Measurements from ENCODE around the gene LAMA2. TPM values are rescaled to one million over a fixed set of nuclear protein-coding genes. Genes with fewer than 3 reads are reported as not detected.

LAMA2 gene
- total RNA-seq, 1 donor from 2014 or later = 0.47 TPM

DNA sequence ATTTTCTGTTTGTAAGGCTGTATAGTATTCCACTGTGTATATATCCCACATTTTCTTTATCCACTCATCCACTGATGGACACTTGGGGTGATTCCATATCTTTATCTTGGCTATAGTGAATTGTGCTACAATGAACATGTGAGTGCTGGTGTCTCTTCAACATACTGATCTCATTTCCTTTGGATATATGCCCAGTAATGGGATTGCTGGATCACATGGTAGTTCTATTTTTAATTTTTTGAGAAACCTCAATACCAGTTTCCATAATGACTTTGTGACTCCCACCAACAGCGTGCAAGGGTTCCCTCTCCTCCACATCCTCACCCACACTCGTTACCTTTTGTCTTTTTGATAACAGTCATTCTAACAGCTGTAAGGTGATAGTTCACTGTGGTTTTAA is 661.0 kb downstream of the LAMA2 start:
- TF ChIP-seq, protein P1, sequence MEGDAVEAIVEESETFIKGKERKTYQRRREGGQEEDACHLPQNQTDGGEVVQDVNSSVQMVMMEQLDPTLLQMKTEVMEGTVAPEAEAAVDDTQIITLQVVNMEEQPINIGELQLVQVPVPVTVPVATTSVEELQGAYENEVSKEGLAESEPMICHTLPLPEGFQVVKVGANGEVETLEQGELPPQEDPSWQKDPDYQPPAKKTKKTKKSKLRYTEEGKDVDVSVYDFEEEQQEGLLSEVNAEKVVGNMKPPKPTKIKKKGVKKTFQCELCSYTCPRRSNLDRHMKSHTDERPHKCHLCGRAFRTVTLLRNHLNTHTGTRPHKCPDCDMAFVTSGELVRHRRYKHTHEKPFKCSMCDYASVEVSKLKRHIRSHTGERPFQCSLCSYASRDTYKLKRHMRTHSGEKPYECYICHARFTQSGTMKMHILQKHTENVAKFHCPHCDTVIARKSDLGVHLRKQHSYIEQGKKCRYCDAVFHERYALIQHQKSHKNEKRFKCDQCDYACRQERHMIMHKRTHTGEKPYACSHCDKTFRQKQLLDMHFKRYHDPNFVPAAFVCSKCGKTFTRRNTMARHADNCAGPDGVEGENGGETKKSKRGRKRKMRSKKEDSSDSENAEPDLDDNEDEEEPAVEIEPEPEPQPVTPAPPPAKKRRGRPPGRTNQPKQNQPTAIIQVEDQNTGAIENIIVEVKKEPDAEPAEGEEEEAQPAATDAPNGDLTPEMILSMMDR (conservative IDR thresholded peaks at IDR 0.05) = no peak
- DNase-seq (ENCODE audit: low read depth, low spot score) = no peak
- Mint-ChIP-seq H3K4me3 (no peak overlapping the region), H3K9me3 (peaks cover 2% of the 10 kb centered on the region), H3K27ac (ENCODE audit: unreplicated experiment) (no peak overlapping the region), H3K4me1 (no peaks in the 10 kb centered on the region), H3K36me3 (ENCODE audit: low read depth) (peaks cover 2% of the 10 kb centered on the region), H3K27me3 (ENCODE audit: low read depth) (no peaks in the 10 kb centered on the region)

DNA sequence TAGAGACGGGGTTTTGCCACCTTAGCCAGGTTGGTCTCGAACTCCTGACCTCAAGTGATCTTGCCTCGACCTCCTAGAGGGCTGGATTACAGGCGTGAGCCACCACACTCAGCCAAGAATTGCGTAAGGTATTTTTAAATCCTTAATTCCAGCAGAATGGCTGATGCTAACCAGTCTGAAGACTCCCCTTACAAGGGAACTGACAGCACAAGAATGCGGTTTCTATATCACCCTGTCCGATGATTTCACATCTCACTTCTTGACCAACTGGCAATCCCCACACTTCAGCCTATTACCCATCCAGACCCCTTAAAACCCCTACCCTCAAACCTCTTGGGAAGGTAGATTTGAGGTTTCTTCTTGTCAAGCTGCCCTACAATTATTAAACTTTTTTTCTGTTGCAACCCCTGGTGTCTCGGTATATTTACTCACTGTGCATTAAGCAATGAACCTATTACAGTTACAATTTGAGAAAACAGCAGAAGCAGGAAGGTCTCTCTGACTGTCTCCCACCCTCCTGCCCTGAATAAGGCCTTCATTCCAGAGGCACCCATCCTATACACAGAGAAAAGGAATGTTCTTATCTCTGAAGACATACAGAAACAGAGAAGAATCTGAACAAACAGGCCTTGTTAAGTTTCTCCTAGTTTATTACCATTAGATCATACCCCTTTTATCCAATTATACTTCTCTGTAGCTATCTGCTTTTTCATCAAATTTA is 662.1 kb downstream of the LAMA2 start:
- Mint-ChIP-seq H3K4me1 (no peaks in the 10 kb centered on the region), H3K9me3 (peaks cover 2% of the 10 kb centered on the region), H3K27me3 (ENCODE audit: low read depth) (no peaks in the 10 kb centered on the region), H3K27ac (ENCODE audit: unreplicated experiment) (no peak overlapping the region), H3K4me3 (no peak overlapping the region), H3K36me3 (ENCODE audit: low read depth) (peaks cover 2% of the 10 kb centered on the region)
- TF ChIP-seq, protein P1 (conservative IDR thresholded peaks at IDR 0.05) = no peak
- DNase-seq (ENCODE audit: low read depth, low spot score) = no peak

GRCh38 chr6:129546702-129547101 is 663.8 kb downstream of the LAMA2 start:
- Mint-ChIP-seq H3K27ac (ENCODE audit: unreplicated experiment) (no peak overlapping the region), H3K9me3 (peaks cover 2% of the 10 kb centered on the region), H3K36me3 (ENCODE audit: low read depth) (peaks cover 2% of the 10 kb centered on the region), H3K4me1 (no peaks in the 10 kb centered on the region), H3K4me3 (no peak overlapping the region), H3K27me3 (ENCODE audit: low read depth) (no peaks in the 10 kb centered on the region)
- TF ChIP-seq, protein P1 (conservative IDR thresholded peaks at IDR 0.05) = no peak
- DNase-seq (ENCODE audit: low read depth, low spot score) = no peak

- Mint-ChIP-seq H3K4me3 (no peak overlapping the region), H3K36me3 (ENCODE audit: low read depth) (no peaks in the 10 kb centered on the region), H3K9me3 (no peaks in the 10 kb centered on the region), H3K27ac (ENCODE audit: unreplicated experiment) (no peak overlapping the region), H3K27me3 (ENCODE audit: low read depth) (no peaks in the 10 kb centered on the region), H3K4me1 (no peaks in the 10 kb centered on the region)
- no peak for DNase-seq (ENCODE audit: low read depth, low spot score)
- TF ChIP-seq, protein P1 (conservative IDR thresholded peaks at IDR 0.05) = no peak
Observed at GRCh38 chr6:129551486-129551885, 668.5 kb downstream of the LAMA2 start.

- H3K9me3 Mint-ChIP-seq = no peaks in the 10 kb centered on the region
- TF ChIP-seq, protein P1 (conservative IDR thresholded peaks at IDR 0.05) = no peak
Observed at GRCh38 chr6:129552413-129552812, 669.5 kb downstream of the LAMA2 start.

More at GRCh38 chr6:129552413-129552812, 669.5 kb downstream of the LAMA2 start:
- Mint-ChIP-seq H3K27ac (ENCODE audit: unreplicated experiment) (no peak overlapping the region), H3K4me1 (no peaks in the 10 kb centered on the region), H3K4me3 (no peak overlapping the region), H3K27me3 (ENCODE audit: low read depth) (no peaks in the 10 kb centered on the region), H3K36me3 (ENCODE audit: low read depth) (no peaks in the 10 kb centered on the region)
- DNase-seq (ENCODE audit: low read depth, low spot score) = no peak
